ENCODE measurements around the gene MMP17. TPM values are rescaled to one million over a fixed set of nuclear protein-coding genes. Genes with fewer than 3 reads are reported as not detected.

MMP17 gene
- total and polyA plus RNA-seq, 2 donors (not counting 3 experiments of a cell fraction or from before 2014, with no cell fraction given) = 3.6 to 10.8 TPM

DNA sequence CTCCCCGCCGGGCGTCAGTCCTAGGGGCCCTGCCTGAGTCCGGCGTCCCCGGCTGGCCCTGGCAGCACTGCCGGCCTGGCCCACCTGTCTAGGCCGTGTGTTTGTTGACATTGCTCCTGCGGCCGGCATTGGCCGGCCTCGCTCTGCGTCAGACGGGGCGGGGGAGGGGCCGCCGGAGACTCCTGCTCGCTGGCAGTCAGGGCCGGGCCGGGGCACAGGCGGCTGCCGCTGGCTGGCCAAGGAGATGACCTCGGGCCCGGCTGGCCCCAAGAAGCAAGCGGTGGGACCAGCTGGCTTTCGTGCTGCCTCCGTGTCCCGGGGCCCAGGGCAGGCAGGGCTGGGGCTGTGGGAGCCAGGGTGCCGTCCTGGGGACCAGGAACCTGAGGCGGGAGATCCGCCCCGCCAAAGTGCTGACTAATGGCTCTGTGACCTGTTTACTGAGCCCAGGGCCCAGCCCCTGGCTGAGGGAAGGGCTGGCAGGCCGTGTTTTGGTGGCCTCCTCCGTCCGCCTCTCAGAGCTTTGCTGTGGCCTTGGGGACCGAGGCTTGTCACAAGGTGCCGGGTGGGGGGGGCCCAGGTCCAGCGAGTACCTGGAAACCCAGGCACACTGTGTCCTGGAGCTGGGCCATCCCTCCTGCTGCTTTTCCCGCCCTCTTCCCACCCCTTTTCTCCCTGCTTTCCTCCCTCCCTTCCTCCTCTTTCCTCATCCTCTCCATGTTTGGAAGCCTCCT is 68.1 kb downstream of the MMP17 start:
- Histone ChIP-seq H3K27ac (ENCODE audit: insufficient read depth, low read depth, low read length) (peak overlapping the region; percentile 72), H3K4me1 (ENCODE audit: control insufficient read depth, extremely low read depth, insufficient read depth, low read length) (peaks cover 9% of the 10 kb centered on the region), H3K9me1 (replicated peaks; ENCODE audit: control insufficient read depth, extremely low read depth, insufficient read depth, low read length) (no peaks in the 10 kb centered on the region), H3K79me2 (ENCODE audit: control insufficient read depth, insufficient read depth, low read length) (peaks cover 4% of the 10 kb centered on the region), H3K27me3 (ENCODE audit: control insufficient read depth in 2 of 2, insufficient read depth in 2 of 2, low read length in 2 of 2) (no peaks in the 10 kb centered on the region), H3K36me3 (ENCODE audit: control insufficient read depth in 2 of 2, extremely low read depth in 1 of 2, insufficient read depth in 2 of 2, low read length in 2 of 2) (peaks cover 0 to 5% of the 10 kb centered on the region in 2 experiments), H2AFZ (ENCODE audit: low read depth, low read length) (peak overlapping the region; percentile 62), H3K9ac (replicated peaks; ENCODE audit: extremely low read depth, insufficient read depth, low read length) (peak overlapping the region; percentile 58), H3K4me2 (ENCODE audit: insufficient read depth, low read length) (peak overlapping the region; percentile 70), H3K9me3 (replicated peaks; ENCODE audit: control insufficient read depth, insufficient read depth, low read length) (no peaks in the 10 kb centered on the region), H4K20me1 (replicated peaks; ENCODE audit: control insufficient read depth, extremely low read depth, insufficient read depth, low read length) (no peaks in the 10 kb centered on the region), H3K4me3 (replicated peaks in 1 of 3; ENCODE audit: insufficient read depth in 1 of 3, low read depth in 1 of 3, low read length in 3 of 3) (peak overlapping the region; percentile 19 to 56 (median 52))
- ChIA-PET CTCF (no interaction called here), POLR2A (no interaction called here)
- intact Hi-C loops (cut with micrococcal nuclease) (loop anchor here (1.0 to 5.0 kb wide), 4 partner anchors 16 to 1024 kb away; partner anchors contain the start of genes EP400, PUS1 and RAN), dilution Hi-C loops (cut with MboI; ENCODE audit: extremely low pct_ligation_motif_present, low sequenced_read_pairs) (no loop called here)
- DNase-seq (ENCODE audit: low read depth, low spot score) = peak; percentile 93
- peak; percentile 82 for FAIRE-seq
- no TSS peak for BruUV-seq (replicated peaks)
- TF ChIP-seq POLR2AphosphoS5 (IDR thresholded peaks at IDR 0.05; ENCODE audit: insufficient read depth, low read depth, low read length) = no peak
- TF ChIP-seq, protein P1, sequence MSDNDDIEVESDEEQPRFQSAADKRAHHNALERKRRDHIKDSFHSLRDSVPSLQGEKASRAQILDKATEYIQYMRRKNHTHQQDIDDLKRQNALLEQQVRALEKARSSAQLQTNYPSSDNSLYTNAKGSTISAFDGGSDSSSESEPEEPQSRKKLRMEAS (IDR thresholded peaks at IDR 0.05; ENCODE audit: insufficient read depth, insufficient read length) = peak; percentile 12
- no peak for TF ChIP-seq GATA2 (IDR thresholded peaks at IDR 0.05; ENCODE audit: insufficient read depth, insufficient read length, low read depth, low read length)
- no peak for TF ChIP-seq FOS (IDR thresholded peaks at IDR 0.05; ENCODE audit: borderline replicate concordance, insufficient read depth, low read length)
- TF ChIP-seq MYC (IDR thresholded peaks at IDR 0.05; ENCODE audit: low read depth, low read length) = no peak
- peak; percentile 31 for TF ChIP-seq POLR2A (IDR thresholded peaks at IDR 0.05; ENCODE audit: low read depth, low read length)
- TF ChIP-seq EZH2 (IDR thresholded peaks at IDR 0.05; ENCODE audit: borderline replicate concordance, low read depth, low read length, severe bottlenecking) = no peak
- TF ChIP-seq, protein P2, sequence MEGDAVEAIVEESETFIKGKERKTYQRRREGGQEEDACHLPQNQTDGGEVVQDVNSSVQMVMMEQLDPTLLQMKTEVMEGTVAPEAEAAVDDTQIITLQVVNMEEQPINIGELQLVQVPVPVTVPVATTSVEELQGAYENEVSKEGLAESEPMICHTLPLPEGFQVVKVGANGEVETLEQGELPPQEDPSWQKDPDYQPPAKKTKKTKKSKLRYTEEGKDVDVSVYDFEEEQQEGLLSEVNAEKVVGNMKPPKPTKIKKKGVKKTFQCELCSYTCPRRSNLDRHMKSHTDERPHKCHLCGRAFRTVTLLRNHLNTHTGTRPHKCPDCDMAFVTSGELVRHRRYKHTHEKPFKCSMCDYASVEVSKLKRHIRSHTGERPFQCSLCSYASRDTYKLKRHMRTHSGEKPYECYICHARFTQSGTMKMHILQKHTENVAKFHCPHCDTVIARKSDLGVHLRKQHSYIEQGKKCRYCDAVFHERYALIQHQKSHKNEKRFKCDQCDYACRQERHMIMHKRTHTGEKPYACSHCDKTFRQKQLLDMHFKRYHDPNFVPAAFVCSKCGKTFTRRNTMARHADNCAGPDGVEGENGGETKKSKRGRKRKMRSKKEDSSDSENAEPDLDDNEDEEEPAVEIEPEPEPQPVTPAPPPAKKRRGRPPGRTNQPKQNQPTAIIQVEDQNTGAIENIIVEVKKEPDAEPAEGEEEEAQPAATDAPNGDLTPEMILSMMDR (IDR thresholded peaks at IDR 0.05; ENCODE audit: extremely low read depth in 1 of 2, insufficient read depth in 1 of 2, low read depth in 1 of 2, low read length in 2 of 2) = no peak
- TF ChIP-seq JUN (IDR thresholded peaks at IDR 0.05; ENCODE audit: borderline replicate concordance, insufficient read depth, insufficient read length, low read depth) = no peak
